Type B pancreatic cell (in vitro differentiated cells): ENCODE results near the gene DDC. TPM values are rescaled to one million over a fixed set of nuclear protein-coding genes. Genes with fewer than 3 reads are reported as not detected.

Experiments
- DNase-seq: peaks from one replicate; pipeline ENCODE4 v3.0.0; 2021; ENCODE audit warnings: mixed read lengths; ENCODE audit not compliant: unreplicated experiment; ENCODE audit errors: extremely low spot score
- H3K27ac Mint-ChIP-seq: 2 replicates; pipeline ENCODE4 v1.8.0; 2021; ENCODE audit warnings: mild to moderate bottlenecking, mixed read lengths
- H3K27me3 Mint-ChIP-seq: 2 replicates; pipeline ENCODE4 v1.8.0; 2021; ENCODE audit warnings: mixed read lengths
- H3K36me3 Mint-ChIP-seq: 2 replicates; pipeline ENCODE4 v1.8.0; 2021; ENCODE audit warnings: mixed read lengths
- H3K4me1 Mint-ChIP-seq: one replicate; pipeline ENCODE4 v1.8.0; 2021; ENCODE audit warnings: mixed read lengths; ENCODE audit not compliant: unreplicated experiment
- H3K4me3 Mint-ChIP-seq: 2 replicates; pipeline ENCODE4 v1.8.0; 2021; ENCODE audit warnings: mild to moderate bottlenecking, mixed read lengths
- H3K9me3 Mint-ChIP-seq: 2 replicates; pipeline ENCODE4 v1.8.0; 2021; ENCODE audit warnings: mixed read lengths
- CTCF ChIP-seq: fragments of 200-600 bp; sonication (generic); conservative IDR thresholded peaks from 2 replicates; pipeline ENCODE4 v1.5.0; 2021; ENCODE audit warnings: antibody characterized with exemption, mild to moderate bottlenecking
- total RNA-seq: library from RNA; stranded (reverse); gene quantifications from 2 replicates; pipeline ENCODE4 v1.2.1, GENCODE V29; 2021; ENCODE audit warnings: low replicate concordance

Gene DDC
- total RNA-seq, 1 donor from 2014 or later, result 29.9 TPM

GRCh38 chr7:50491943-50492342, 73.3 kb downstream of the DDC start:
- no peak overlapping the region for H3K27ac Mint-ChIP-seq
- H3K9me3 Mint-ChIP-seq, result no peaks in the 10 kb centered on the region
- no peak for DNase-seq
- peaks cover 3% of the 10 kb centered on the region for H3K4me1 Mint-ChIP-seq
- no peaks in the 10 kb centered on the region for H3K36me3 Mint-ChIP-seq
- H3K4me3 Mint-ChIP-seq, result no peak overlapping the region
- TF ChIP-seq CTCF, result no peak
- H3K27me3 Mint-ChIP-seq, result peaks cover 1% of the 10 kb centered on the region

GRCh38 chr7:50491209-50491608, 74.0 kb downstream of the DDC start:
- no peak for DNase-seq
- Mint-ChIP-seq H3K9me3 (no peaks in the 10 kb centered on the region), H3K36me3 (no peaks in the 10 kb centered on the region), H3K4me3 (no peak overlapping the region), H3K4me1 (no peaks in the 10 kb centered on the region), H3K27ac (no peak overlapping the region), H3K27me3 (no peaks in the 10 kb centered on the region)
- TF ChIP-seq CTCF, result no peak

GRCh38 chr7:50488379-50488778, 76.8 kb downstream of the DDC start:
- no peak overlapping the region for H3K27ac Mint-ChIP-seq
- H3K4me3 Mint-ChIP-seq, result no peak overlapping the region
- TF ChIP-seq CTCF, result no peak
- H3K27me3 Mint-ChIP-seq, result no peaks in the 10 kb centered on the region
- DNase-seq, result no peak
- no peaks in the 10 kb centered on the region for H3K36me3 Mint-ChIP-seq
- H3K9me3 Mint-ChIP-seq, result no peaks in the 10 kb centered on the region
- no peaks in the 10 kb centered on the region for H3K4me1 Mint-ChIP-seq

- H3K36me3 Mint-ChIP-seq, result no peaks in the 10 kb centered on the region
- H3K4me3 Mint-ChIP-seq, result no peak overlapping the region
- H3K27me3 Mint-ChIP-seq, result no peaks in the 10 kb centered on the region
- no peaks in the 10 kb centered on the region for H3K9me3 Mint-ChIP-seq
- H3K4me1 Mint-ChIP-seq, result no peaks in the 10 kb centered on the region
- no peak for DNase-seq
- no peak for TF ChIP-seq CTCF
- no peak overlapping the region for H3K27ac Mint-ChIP-seq
These were observed 78.7 kb downstream of the DDC start for GRCh38 chr7:50486512-50486911.

GRCh38 chr7:50481867-50482266, 83.3 kb downstream of the DDC start:
- peak; percentile 26 for TF ChIP-seq CTCF
- no peak overlapping the region for H3K4me3 Mint-ChIP-seq
- H3K27ac Mint-ChIP-seq, result no peak overlapping the region
- no peaks in the 10 kb centered on the region for H3K4me1 Mint-ChIP-seq
- no peak for DNase-seq
- H3K27me3 Mint-ChIP-seq, result no peaks in the 10 kb centered on the region
- no peaks in the 10 kb centered on the region for H3K9me3 Mint-ChIP-seq
- no peaks in the 10 kb centered on the region for H3K36me3 Mint-ChIP-seq

- Mint-ChIP-seq H3K27ac (no peak overlapping the region), H3K27me3 (no peaks in the 10 kb centered on the region), H3K4me1 (no peaks in the 10 kb centered on the region), H3K36me3 (no peaks in the 10 kb centered on the region), H3K4me3 (no peak overlapping the region), H3K9me3 (no peaks in the 10 kb centered on the region)
- DNase-seq, result no peak
- TF ChIP-seq CTCF, result no peak
These were observed 84.4 kb downstream of the DDC start for GRCh38 chr7:50480797-50481196.
